Choroid plexus epithelial cell (primary cell): Measurements from ENCODE around the gene COL4A2.

Experiments used
- DNase-seq: peaks from one replicate; pipeline ENCODE4 v3.0.0-alpha.2; 2010; ENCODE audit warnings: low read depth
- H3K4me3 ChIP-seq: 2 replicates; pipeline ENCODE4 v1.5.1; 2011; ENCODE audit warnings: low read depth, mild to moderate bottlenecking, control low read depth, low read length, moderate library complexity
- CTCF ChIP-seq: conservative IDR thresholded peaks from 2 replicates; pipeline ENCODE4 v1.5.1; 2011; ENCODE audit warnings: low read depth, mild to moderate bottlenecking, control low read depth, inconsistent platforms, low read length, moderate library complexity

COL4A2 gene

GRCh38 chr13:110560601-110561343, 253.7 kb downstream of the COL4A2 start:
- TF ChIP-seq CTCF: no peak
- peak overlapping the region; percentile 80 for H3K4me3 ChIP-seq
- DNase-seq: no peak

- peak within 1 kb of the TSS; percentile 80 for H3K4me3 ChIP-seq
- no peak for TF ChIP-seq CTCF
- peak; percentile 90 for DNase-seq
These were observed 254.4 kb downstream of the COL4A2 start, which contains the start of gene RAB20 for GRCh38 chr13:110561344-110562035. TSS of gene RAB20 (minus strand) at chr13:110561722. CDS start at chr13:110561519, 203 bp downstream.

- peak; percentile 5 for TF ChIP-seq CTCF
- DNase-seq: peak; percentile 65
- H3K4me3 ChIP-seq: peak overlapping the region; percentile 80
These were observed 255.0 kb downstream of the COL4A2 start for GRCh38 chr13:110562036-110562597.
